ENCODE data around the gene MAD1L1. TPM values are rescaled to one million over a fixed set of nuclear protein-coding genes. Genes with fewer than 3 reads are reported as not detected.

The MAD1L1 gene
- total and polyA plus RNA-seq, 2 of the 4 experiments (the other 2 are of a cell fraction): 29.0 to 40.9 TPM

DNA sequence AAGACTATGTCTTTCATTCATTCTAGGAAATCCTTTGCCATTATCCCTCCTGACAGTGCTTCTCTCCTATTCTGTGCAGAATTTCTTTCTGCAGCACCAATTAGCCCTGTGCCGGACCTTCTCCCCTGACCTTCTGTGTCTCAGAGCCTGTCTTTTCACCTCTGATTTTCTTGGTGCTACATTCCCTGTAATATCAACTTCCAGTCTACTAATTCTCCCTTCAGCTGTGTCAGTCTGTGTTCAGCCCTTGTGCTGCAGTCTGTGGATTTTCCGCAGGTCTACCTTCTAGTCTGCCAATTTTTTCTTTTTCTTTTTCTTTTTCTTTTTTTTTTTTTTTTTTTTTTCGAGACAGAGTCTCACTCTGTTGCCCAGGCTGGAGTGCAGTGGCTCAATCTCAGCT lies 446.9 kb downstream of the MAD1L1 start:
- Histone ChIP-seq H3K36me3 (ENCODE audit: control insufficient read depth, insufficient read depth, low read length) (no peaks in the 10 kb centered on the region), H4K8ac (ENCODE audit: low read depth in 2 of 2, low read length in 2 of 2) (no peak overlapping the region), H2BK20ac (ENCODE audit: low read depth, low read length) (no peak overlapping the region), H3K4me2 (ENCODE audit: low read depth, low read length) (no peak overlapping the region), H4K91ac (ENCODE audit: insufficient read depth, low read depth, low read length) (no peak overlapping the region), H2BK15ac (ENCODE audit: low read depth, low read length) (no peak overlapping the region), H3K4me1 (ENCODE audit: control insufficient read depth, insufficient read depth, low read length) (no peaks in the 10 kb centered on the region), H2AFZ (replicated peaks; ENCODE audit: low read length, poor library complexity) (no peak overlapping the region), H2BK120ac (ENCODE audit: low read depth, low read length) (no peak overlapping the region), H3K9me1 (ENCODE audit: insufficient read depth, low read length) (no peaks in the 10 kb centered on the region), H2AK9ac (replicated peaks; ENCODE audit: low read depth, low read length, poor library complexity) (no peak overlapping the region), H2BK5ac (ENCODE audit: low read depth, low read length, poor library complexity, severe bottlenecking) (no peak overlapping the region), H3K79me1 (ENCODE audit: low read depth in 1 of 2, low read length in 2 of 2) (no peaks in the 10 kb centered on the region), H3K9me3 (ENCODE audit: control insufficient read depth, insufficient read depth, low read length) (peaks cover 5% of the 10 kb centered on the region), H3K4ac (ENCODE audit: low read depth, low read length) (no peak overlapping the region), H3K27me3 (ENCODE audit: control insufficient read depth, insufficient read depth, low read length) (peaks cover 3% of the 10 kb centered on the region), H3K4me3 (ENCODE audit: insufficient read depth, low read depth, low read length) (no peak overlapping the region), H3K14ac (replicated peaks; ENCODE audit: low read depth, low read length) (no peak overlapping the region), H3K9ac (ENCODE audit: low read depth, low read length) (no peak overlapping the region), H3K18ac (ENCODE audit: low read depth, low read length) (no peak overlapping the region), H3K56ac (ENCODE audit: extremely low read depth, insufficient read depth, low read length) (no peak overlapping the region), H3K27ac (ENCODE audit: insufficient read depth, low read length) (no peak overlapping the region), H4K5ac (ENCODE audit: low read depth, low read length) (no peak overlapping the region), H4K20me1 (ENCODE audit: insufficient read depth, low read length) (no peaks in the 10 kb centered on the region), H2AK5ac (ENCODE audit: low read depth, low read length) (no peak overlapping the region), H3K23ac (ENCODE audit: low read depth, low read length) (no peak overlapping the region)
- CTCF ChIA-PET: no interaction called here
- DNase-seq (no peak), ATAC-seq (ENCODE audit: low read depth) (no peak)
- dilution Hi-C loops (cut with HindIII; ENCODE audit: low sequenced_read_pairs, unreplicated experiment) (no loop called here), intact Hi-C loops (cut with micrococcal nuclease) (no loop called here), in situ Hi-C loops (cut with MboI; ENCODE audit: low sequenced_read_pairs) (no loop called here)
- no TSS peak for BruUV-seq (replicated peaks)
- no peak for TF ChIP-seq RFX5 (IDR thresholded peaks at IDR 0.05; ENCODE audit: low read depth, low read length)
- TF ChIP-seq, protein P1, sequence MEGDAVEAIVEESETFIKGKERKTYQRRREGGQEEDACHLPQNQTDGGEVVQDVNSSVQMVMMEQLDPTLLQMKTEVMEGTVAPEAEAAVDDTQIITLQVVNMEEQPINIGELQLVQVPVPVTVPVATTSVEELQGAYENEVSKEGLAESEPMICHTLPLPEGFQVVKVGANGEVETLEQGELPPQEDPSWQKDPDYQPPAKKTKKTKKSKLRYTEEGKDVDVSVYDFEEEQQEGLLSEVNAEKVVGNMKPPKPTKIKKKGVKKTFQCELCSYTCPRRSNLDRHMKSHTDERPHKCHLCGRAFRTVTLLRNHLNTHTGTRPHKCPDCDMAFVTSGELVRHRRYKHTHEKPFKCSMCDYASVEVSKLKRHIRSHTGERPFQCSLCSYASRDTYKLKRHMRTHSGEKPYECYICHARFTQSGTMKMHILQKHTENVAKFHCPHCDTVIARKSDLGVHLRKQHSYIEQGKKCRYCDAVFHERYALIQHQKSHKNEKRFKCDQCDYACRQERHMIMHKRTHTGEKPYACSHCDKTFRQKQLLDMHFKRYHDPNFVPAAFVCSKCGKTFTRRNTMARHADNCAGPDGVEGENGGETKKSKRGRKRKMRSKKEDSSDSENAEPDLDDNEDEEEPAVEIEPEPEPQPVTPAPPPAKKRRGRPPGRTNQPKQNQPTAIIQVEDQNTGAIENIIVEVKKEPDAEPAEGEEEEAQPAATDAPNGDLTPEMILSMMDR (conservative IDR thresholded peaks at IDR 0.05; ENCODE audit: low read depth, low read length): no peak
- no peak for TF ChIP-seq RAD21 (IDR thresholded peaks at IDR 0.05; ENCODE audit: low read length)
- POLR2A ChIA-PET (ENCODE audit: unreplicated experiment): no interaction called here
- WGBS, 2 experiments (ENCODE audit: extremely low coverage in 2 of 2, insufficient read length in 1 of 2): 92% methylated on average over 2 of the region's 3 CpGs; no CpG with 5 or more reads in 1 of the 2 experiments
